Measurements from ENCODE around the gene PLGRKT. TPM values are rescaled to one million over a fixed set of nuclear protein-coding genes. Genes with fewer than 3 reads are reported as not detected.
A peak's percentile ranks its signal among the peaks of the same experiment; 100 is the strongest.

The PLGRKT gene
- total RNA-seq, 1 donor from 2014 or later = 13.9 TPM

DNA sequence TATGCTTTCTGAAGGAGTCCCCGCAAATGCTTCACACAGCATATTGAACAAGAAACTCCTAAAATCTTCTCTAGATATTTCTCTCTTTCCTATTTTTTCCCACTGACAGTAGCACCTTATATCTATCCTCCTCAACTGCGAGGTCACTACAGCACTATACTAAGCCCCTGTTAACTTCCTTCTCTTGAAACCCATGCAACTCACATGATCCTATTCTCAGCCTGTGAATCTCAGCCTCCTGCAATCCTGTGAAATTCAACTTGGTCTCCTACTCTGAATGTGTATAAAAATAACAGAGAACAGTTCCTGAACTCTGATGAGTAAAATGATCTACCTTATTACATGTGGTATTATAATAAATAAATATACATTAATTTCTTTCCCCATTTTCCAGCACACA lies 6.1 kb upstream of the PLGRKT start:
- Mint-ChIP-seq H3K9me3 (ENCODE audit: unreplicated experiment) (no peaks in the 10 kb centered on the region), H3K36me3 (ENCODE audit: unreplicated experiment) (no peaks in the 10 kb centered on the region), H3K4me1 (ENCODE audit: unreplicated experiment) (no peaks in the 10 kb centered on the region), H3K27ac (ENCODE audit: unreplicated experiment) (no peak overlapping the region), H3K27me3 (ENCODE audit: unreplicated experiment) (no peaks in the 10 kb centered on the region), H3K4me3 (ENCODE audit: unreplicated experiment) (no peak overlapping the region)
- no peak for DNase-seq (ENCODE audit: extremely low spot score, unreplicated experiment)
- TF ChIP-seq, protein P1, sequence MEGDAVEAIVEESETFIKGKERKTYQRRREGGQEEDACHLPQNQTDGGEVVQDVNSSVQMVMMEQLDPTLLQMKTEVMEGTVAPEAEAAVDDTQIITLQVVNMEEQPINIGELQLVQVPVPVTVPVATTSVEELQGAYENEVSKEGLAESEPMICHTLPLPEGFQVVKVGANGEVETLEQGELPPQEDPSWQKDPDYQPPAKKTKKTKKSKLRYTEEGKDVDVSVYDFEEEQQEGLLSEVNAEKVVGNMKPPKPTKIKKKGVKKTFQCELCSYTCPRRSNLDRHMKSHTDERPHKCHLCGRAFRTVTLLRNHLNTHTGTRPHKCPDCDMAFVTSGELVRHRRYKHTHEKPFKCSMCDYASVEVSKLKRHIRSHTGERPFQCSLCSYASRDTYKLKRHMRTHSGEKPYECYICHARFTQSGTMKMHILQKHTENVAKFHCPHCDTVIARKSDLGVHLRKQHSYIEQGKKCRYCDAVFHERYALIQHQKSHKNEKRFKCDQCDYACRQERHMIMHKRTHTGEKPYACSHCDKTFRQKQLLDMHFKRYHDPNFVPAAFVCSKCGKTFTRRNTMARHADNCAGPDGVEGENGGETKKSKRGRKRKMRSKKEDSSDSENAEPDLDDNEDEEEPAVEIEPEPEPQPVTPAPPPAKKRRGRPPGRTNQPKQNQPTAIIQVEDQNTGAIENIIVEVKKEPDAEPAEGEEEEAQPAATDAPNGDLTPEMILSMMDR (IDR thresholded peaks at IDR 0.05) = no peak

DNA sequence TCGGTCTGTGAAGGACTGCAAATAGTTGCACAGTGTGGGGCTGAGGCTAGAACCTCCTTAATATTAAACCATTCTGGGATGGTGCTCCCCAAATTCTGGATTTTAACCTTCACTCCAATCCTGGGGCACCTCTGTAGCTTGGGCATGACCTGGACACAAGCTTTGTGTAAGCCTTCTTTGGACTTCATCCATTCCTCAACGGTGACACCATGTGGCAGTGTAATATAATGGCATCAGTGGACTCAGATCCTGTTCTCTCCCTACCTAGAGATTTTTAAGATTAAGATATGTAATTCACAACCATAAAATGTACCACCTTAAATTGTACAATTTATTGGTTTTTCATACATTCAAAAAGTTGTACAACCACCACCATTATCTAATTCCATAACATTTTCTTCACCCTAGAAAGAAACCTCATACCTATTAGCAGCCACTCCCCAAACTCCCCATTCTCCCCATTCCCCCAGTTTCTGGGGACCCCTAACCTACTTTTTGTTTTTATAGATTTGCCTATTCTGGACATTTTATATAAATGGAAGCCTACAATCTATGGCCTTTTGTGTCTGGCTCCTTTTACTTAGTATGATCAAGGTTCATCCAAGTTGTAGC lies 4.8 kb upstream of the PLGRKT start:
- no peak overlapping the region for H3K27ac Mint-ChIP-seq (ENCODE audit: unreplicated experiment)
- no peak overlapping the region for H3K4me3 Mint-ChIP-seq (ENCODE audit: unreplicated experiment)
- TF ChIP-seq, protein P1 (IDR thresholded peaks at IDR 0.05) = peak; percentile 67
- peaks cover 8% of the 10 kb centered on the region for H3K4me1 Mint-ChIP-seq (ENCODE audit: unreplicated experiment)
- no peaks in the 10 kb centered on the region for H3K9me3 Mint-ChIP-seq (ENCODE audit: unreplicated experiment)
- no peaks in the 10 kb centered on the region for H3K36me3 Mint-ChIP-seq (ENCODE audit: unreplicated experiment)
- H3K27me3 Mint-ChIP-seq (ENCODE audit: unreplicated experiment) = no peaks in the 10 kb centered on the region
- no peak for DNase-seq (ENCODE audit: extremely low spot score, unreplicated experiment)

DNA sequence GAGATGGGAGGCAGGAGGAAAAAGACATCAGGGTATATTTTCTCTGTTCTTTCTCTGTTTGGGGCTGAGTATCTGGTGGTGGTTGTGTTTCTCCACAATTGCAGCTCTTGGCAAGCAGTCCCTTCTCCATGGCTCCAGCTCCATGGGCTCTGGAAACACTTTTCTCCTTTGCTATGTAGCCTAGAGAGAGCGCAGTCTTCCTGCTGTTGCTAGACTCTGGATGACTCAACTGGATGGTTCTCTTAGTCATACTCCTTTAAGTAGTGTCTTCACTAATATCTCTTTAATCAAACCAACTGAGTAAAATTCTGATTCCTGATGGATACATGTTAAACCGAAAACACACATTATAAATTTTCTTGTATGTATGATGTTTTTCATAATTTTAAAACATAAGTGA lies 3.3 kb upstream of the PLGRKT start:
- H3K9me3 Mint-ChIP-seq (ENCODE audit: unreplicated experiment) = no peaks in the 10 kb centered on the region
- no peaks in the 10 kb centered on the region for H3K27me3 Mint-ChIP-seq (ENCODE audit: unreplicated experiment)
- H3K27ac Mint-ChIP-seq (ENCODE audit: unreplicated experiment) = no peak overlapping the region

DNA sequence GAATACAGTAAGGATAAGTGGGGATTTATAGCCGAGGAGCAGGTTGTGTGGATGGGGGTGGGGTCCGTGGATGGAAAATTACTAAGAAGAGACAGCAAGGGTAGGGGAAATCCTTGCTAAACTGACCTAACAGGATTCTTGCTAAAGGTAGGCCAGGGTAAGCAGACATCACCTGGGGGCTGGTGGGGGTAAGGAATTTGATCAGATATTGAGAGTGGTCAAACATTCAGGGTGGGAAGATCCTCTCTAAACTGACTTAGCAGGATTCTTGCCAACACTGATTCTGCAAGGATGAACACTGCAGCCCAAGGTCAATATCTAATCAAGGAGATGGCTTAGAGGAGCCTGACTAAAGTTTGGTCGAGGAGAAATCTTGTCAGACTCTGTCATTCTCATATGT lies 2.7 kb upstream of the PLGRKT start:
- TF ChIP-seq, protein P1 (IDR thresholded peaks at IDR 0.05) = no peak
- H3K27me3 Mint-ChIP-seq (ENCODE audit: unreplicated experiment) = no peaks in the 10 kb centered on the region
- H3K4me1 Mint-ChIP-seq (ENCODE audit: unreplicated experiment) = peaks cover 21% of the 10 kb centered on the region
- H3K36me3 Mint-ChIP-seq (ENCODE audit: unreplicated experiment) = peaks cover 2% of the 10 kb centered on the region
- H3K27ac Mint-ChIP-seq (ENCODE audit: unreplicated experiment) = no peak overlapping the region
- H3K4me3 Mint-ChIP-seq (ENCODE audit: unreplicated experiment) = no peak overlapping the region
- H3K9me3 Mint-ChIP-seq (ENCODE audit: unreplicated experiment) = no peaks in the 10 kb centered on the region
- DNase-seq (ENCODE audit: extremely low spot score, unreplicated experiment) = no peak

More for the DNA sequence above, 3.3 kb upstream of the PLGRKT start:
- H3K36me3 Mint-ChIP-seq (ENCODE audit: unreplicated experiment) = no peaks in the 10 kb centered on the region
- no peak for DNase-seq (ENCODE audit: extremely low spot score, unreplicated experiment)
- no peak overlapping the region for H3K4me3 Mint-ChIP-seq (ENCODE audit: unreplicated experiment)
- TF ChIP-seq, protein P1 (IDR thresholded peaks at IDR 0.05) = no peak
- H3K4me1 Mint-ChIP-seq (ENCODE audit: unreplicated experiment) = peaks cover 21% of the 10 kb centered on the region

DNA sequence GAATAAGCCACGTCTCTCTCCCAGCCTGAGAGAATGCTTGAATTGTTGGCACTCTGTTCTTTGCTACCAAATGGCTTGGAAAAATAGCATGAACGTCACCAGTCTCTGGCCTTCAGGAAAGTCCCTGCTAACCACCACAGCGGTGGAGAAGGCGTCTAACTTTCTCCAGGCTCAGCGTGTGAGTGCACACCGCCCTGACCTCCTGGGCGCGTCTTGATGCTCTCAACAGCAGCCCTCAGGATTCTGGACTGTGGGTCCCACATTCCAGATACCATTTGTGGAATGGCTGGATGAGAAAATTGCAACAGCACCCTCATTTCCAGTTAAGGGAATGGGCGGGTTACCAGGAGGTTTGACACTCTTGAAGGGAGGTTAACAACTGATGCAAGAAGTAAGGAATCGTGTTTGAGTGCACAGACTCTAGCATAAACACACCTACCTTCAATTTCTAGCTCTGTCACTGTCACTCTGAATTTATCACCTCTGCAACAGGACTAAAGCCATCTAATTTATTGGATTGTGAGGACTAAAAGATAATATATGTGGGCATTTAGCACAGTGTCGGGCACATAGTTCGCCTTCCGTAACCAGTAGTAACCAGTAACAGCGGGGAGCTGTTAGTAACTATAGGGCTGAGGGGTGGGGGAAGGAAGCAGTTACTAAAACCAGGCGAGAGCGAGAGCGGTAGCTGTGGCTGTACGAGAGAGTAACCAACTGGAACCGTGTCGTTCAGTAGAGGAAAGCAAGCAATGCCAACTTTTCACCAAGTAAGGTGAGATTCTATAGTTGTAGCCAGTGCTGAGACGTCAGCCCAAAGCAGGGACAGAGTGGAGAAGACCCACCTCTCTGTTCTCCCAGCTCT lies 807 bp upstream of the PLGRKT start:
- Mint-ChIP-seq H3K4me3 (ENCODE audit: unreplicated experiment) (peak overlapping the region; percentile 91), H3K36me3 (ENCODE audit: unreplicated experiment) (peaks cover 8% of the 10 kb centered on the region), H3K27me3 (ENCODE audit: unreplicated experiment) (no peaks in the 10 kb centered on the region), H3K27ac (ENCODE audit: unreplicated experiment) (peak overlapping the region; percentile 96), H3K4me1 (ENCODE audit: unreplicated experiment) (peaks cover 21% of the 10 kb centered on the region), H3K9me3 (ENCODE audit: unreplicated experiment) (no peaks in the 10 kb centered on the region)
- TF ChIP-seq, protein P1 (IDR thresholded peaks at IDR 0.05) = no peak
- DNase-seq (ENCODE audit: extremely low spot score, unreplicated experiment) = no peak
